Loucy (cell line): Measurements from ENCODE around the gene BTBD10.

Experiments used
- CTCF ChIP-seq: fragments of 200-600 bp; sonication (generic); conservative IDR thresholded peaks from 2 replicates; pipeline ENCODE4 v1.5.1; 2014; ENCODE audit warnings: mild to moderate bottlenecking, antibody characterized with exemption, low read length
- EZH2phosphoT487 ChIP-seq: fragments of 200-600 bp; IDR thresholded peaks from 2 replicates; pipeline ENCODE4 v1.6.1; 2018; ENCODE audit warnings: antibody characterized with exemption, mild to moderate bottlenecking, moderate library complexity, borderline replicate concordance

- TF ChIP-seq EZH2phosphoT487 (no peak), CTCF (no peak)
These were observed 17.2 kb upstream of the BTBD10 start for GRCh38 chr11:13480198-13480597.
